ENCODE results near the gene SLTM. TPM values are rescaled to one million over a fixed set of nuclear protein-coding genes. Genes with fewer than 3 reads are reported as not detected.
"Not testable (repeated sequence)": the region's sequence is repeated elsewhere in the genome, so short reads cannot be mapped to it uniquely, and the experiment has no call there.

Gene SLTM
- total RNA-seq, 1 donor from 2014 or later, result 93.0 TPM

GRCh38 chr15:58870451-58870850, 63.0 kb downstream of the SLTM start:
- Histone ChIP-seq H3K27ac (no peak overlapping the region), H3K4me3 (no peak overlapping the region), H3K36me3 (no peaks in the 10 kb centered on the region), H3K4me1 (no peaks in the 10 kb centered on the region), H3K27me3 (ENCODE audit: low read depth) (no peaks in the 10 kb centered on the region), H3K9me3 (no peaks in the 10 kb centered on the region)
- ATAC-seq, result no peak
- no peak for DNase-seq
- TF ChIP-seq CTCF (IDR thresholded peaks at IDR 0.05), result no peak
- intact Hi-C loops (cut with DNase I), result no loop called here

- Histone ChIP-seq H3K4me1 (peaks cover 10% of the 10 kb centered on the region), H3K27me3 (ENCODE audit: low read depth) (peaks cover 6% of the 10 kb centered on the region), H3K27ac (no peak overlapping the region), H3K36me3 (no peaks in the 10 kb centered on the region), H3K4me3 (no peak overlapping the region), H3K9me3 (no peaks in the 10 kb centered on the region)
- DNase-seq, result no peak
- no peak for TF ChIP-seq CTCF (IDR thresholded peaks at IDR 0.05)
- no peak for ATAC-seq
- intact Hi-C loops (cut with DNase I), result no loop called here
Measured at GRCh38 chr15:58867926-58868325, 65.6 kb downstream of the SLTM start.

- DNase-seq, result no peak
- intact Hi-C loops (cut with DNase I), result no loop called here
- peak; percentile 22 to 44 for ATAC-seq
- Histone ChIP-seq H3K4me1 (peaks cover 10% of the 10 kb centered on the region), H3K27me3 (ENCODE audit: low read depth) (peaks cover 6% of the 10 kb centered on the region), H3K27ac (no peak overlapping the region), H3K9me3 (no peaks in the 10 kb centered on the region), H3K4me3 (peak overlapping the region; percentile 43), H3K36me3 (no peaks in the 10 kb centered on the region)
- TF ChIP-seq CTCF (IDR thresholded peaks at IDR 0.05), result no peak
Measured at GRCh38 chr15:58865425-58865880, 68.0 kb downstream of the SLTM start.

- TF ChIP-seq CTCF (IDR thresholded peaks at IDR 0.05), result no peak
- DNase-seq, result no peak
- intact Hi-C loops (cut with DNase I), result no loop called here
Measured at GRCh38 chr15:58864602-58865424, 68.7 kb downstream of the SLTM start.

GRCh38 chr15:58862326-58862725, 71.2 kb downstream of the SLTM start:
- TF ChIP-seq CTCF (IDR thresholded peaks at IDR 0.05), result no peak
- no peak overlapping the region for H3K27ac ChIP-seq
- ATAC-seq, result no peak

More at GRCh38 chr15:58864602-58865424, 68.7 kb downstream of the SLTM start:
- Histone ChIP-seq H3K27ac (no peak overlapping the region), H3K4me1 (peaks cover 10% of the 10 kb centered on the region), H3K9me3 (no peaks in the 10 kb centered on the region), H3K36me3 (no peaks in the 10 kb centered on the region), H3K4me3 (peak overlapping the region; percentile 43), H3K27me3 (ENCODE audit: low read depth) (peaks cover 6% of the 10 kb centered on the region)
- ATAC-seq, result peak; percentile 52 to 62

GRCh38 chr15:58856621-58857020, 76.9 kb downstream of the SLTM start:
- intact Hi-C loops (cut with DNase I); DNase-seq; H3K4me1 ChIP-seq: not testable (repeated sequence)

More at GRCh38 chr15:58862326-58862725, 71.2 kb downstream of the SLTM start:
- no peak for DNase-seq
- peaks cover 6% of the 10 kb centered on the region for H3K27me3 ChIP-seq (ENCODE audit: low read depth)
- intact Hi-C loops (cut with DNase I), result no loop called here
- no peaks in the 10 kb centered on the region for H3K36me3 ChIP-seq
- no peaks in the 10 kb centered on the region for H3K9me3 ChIP-seq
- peaks cover 10% of the 10 kb centered on the region for H3K4me1 ChIP-seq
- no peak overlapping the region for H3K4me3 ChIP-seq

More at GRCh38 chr15:58856621-58857020, 76.9 kb downstream of the SLTM start:
- ATAC-seq; H3K4me3 ChIP-seq; H3K27ac ChIP-seq; H3K9me3 ChIP-seq; H3K27me3 ChIP-seq (ENCODE audit: low read depth): not testable (repeated sequence)
- peaks cover 37% of the 10 kb centered on the region for H3K36me3 ChIP-seq
